Muscle of back (tissue), 11 donors: ENCODE data around the gene PRXL2A. TPM values are rescaled to one million over a fixed set of nuclear protein-coding genes. Genes with fewer than 3 reads are reported as not detected.
A peak's percentile ranks its signal among the peaks of the same experiment; 100 is the strongest.
"Not testable (repeated sequence)": the region's sequence is repeated elsewhere in the genome, so short reads cannot be mapped to it uniquely, and the experiment has no call there.

Source experiments
- DNase-seq, 3 donors: peaks; one replicate each; pipeline versions ENCODE4 v3.0.0 to v3.0.0-alpha.2; 2013
- polyA plus RNA-seq, 10 donors: library from polyadenylated mRNA; unstranded; fragments of 120-200 nt; gene quantifications; one replicate each; pipeline ENCODE4 v1.2.1, GENCODE V29; 2013; ENCODE audit not compliant: insufficient read length in 10 of 10

The PRXL2A gene
- polyA plus RNA-seq, 10 donors, result 67.2 to 99.0 (median 84.8) TPM

DNA sequence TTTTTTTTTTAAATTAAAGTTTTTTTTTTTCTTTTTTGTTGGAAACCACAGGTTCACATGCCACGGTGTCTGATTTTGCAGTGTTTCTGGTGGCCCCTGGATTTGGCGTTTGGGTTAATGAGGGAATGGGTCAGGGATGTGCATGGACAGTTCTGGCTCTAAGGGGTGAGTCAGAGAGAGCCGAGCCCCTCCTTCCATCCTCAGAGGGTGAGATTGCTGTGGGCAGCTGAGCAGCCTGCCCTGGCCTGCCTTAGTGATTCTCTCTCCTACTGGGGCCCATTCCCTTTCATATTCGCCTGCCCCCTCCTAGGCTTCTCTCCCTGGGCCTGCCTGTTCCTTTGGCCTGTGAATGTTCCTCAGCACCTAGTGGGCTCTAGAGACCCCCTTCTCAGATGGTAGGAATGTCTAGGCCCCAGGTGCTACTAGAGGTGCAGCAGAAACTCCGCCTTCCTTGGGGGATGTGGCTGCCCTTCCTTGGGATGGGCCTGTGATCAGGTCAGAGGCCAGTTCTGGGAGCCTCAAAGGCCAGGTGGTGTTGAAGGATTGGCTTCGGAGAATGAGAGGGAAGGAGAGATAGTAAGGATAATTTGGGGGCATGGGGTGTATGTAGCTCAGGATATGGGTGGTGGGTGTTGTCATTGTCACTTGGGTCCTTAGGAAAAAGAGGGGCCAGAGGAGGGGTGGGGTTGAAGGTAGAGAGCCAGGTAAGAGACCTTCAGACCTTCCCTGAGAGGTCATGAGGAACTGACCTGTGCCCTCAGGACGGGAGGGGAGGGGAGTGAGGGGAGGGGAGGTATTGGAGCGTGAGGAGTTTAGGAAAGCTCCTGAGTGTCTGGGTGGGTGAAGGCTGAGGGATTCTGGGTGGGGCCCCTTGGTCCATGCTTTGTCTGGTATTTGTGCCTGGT, 65.6 kb downstream of the PRXL2A start:
- DNase-seq, result no peak

DNA sequence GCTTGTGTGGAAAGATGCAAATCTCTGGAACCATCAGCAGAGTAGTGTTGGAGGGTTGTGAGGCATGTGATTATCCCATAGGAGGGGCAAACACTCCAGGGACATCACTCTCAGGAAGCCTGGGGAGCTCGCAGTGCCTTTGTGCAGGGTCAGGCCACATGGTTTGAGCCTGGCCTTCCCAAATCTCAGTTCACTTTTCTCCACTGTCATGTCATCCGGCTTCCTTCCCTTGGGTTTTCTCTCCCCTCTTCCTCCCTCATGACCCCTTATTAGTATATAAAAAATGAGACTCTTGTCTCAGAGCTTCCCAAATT, 66.2 kb downstream of the PRXL2A start:
- DNase-seq, result no peak

DNA sequence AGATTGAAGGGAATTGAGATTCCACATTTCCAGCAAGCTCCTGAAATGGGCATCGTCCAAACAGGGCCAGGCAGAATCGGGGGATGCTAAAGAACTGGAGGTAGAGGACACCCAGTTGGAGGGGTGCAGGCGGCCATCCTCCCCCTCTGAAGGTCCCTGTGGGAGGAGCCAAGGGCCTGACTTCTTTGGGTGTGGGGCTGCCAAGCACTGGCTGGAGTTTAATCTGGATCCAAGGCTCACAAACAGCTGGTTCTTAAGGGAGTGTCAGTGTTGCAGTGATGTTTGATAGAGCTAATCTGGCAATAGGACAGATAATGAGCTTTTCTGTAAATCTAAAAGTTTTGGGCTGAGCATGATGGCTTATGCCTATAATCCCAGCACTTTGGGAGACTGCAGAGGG, 66.6 kb downstream of the PRXL2A start:
- no peak for DNase-seq

DNA sequence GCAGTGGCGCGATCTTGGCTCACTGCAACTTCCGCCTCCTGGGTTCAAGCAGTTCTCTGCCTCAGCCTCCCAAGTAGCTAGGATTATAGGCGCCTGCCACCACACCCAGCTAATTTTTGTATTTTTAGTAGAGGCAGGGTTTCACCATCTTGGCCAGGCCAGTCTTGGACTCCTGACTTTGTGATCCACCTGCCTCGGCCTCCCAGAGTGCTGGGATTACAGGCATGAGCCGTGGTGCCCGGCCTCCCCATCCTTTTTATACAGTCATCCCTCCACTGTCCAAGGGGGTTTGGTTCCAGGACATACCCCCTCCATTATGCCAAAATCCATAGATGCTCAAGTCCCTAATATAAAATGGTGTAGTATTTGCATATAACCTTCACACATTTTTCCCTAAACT, 67.3 kb downstream of the PRXL2A start:
- not testable (repeated sequence) for DNase-seq

DNA sequence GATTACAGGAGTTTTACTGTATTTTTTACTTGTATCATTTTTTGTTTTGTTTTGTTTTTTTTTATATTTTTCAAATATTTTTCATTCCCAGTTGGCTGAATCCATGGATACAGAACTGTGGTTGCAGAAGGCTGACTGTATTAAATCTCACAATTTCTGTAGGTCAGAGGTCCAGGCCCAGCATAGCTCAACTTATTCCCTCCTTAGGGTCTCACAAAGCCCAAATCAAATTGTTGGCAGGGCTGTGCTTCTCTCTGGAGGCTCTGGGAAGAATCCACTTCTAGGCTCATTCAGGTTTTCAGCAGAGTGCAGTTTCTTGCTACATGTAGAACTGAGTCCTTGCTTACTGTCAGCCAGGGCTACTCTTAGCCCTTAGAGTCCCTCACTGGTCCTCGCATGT, 68.3 kb downstream of the PRXL2A start:
- DNase-seq, result peak in 1 of 3 donors; percentile 72

DNA sequence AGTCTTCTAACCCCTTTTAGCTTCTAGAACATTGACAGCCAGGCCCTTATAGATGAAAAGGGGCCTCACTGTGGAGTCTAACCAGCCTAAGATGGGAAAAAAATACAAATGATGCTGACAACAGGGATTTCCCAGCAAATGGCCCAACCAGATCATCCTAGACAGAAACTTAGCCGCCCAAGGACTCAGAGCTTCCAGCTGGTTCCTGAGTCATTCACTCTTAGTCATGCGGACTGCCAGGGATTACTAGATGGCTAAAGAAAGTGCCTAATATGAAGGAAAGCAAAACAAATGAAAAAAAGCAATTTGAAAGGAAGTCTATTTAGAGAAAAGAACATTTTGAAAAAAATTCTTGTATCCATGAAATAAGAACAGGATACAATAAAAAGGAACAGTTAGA, 69.5 kb downstream of the PRXL2A start:
- no peak for DNase-seq

DNA sequence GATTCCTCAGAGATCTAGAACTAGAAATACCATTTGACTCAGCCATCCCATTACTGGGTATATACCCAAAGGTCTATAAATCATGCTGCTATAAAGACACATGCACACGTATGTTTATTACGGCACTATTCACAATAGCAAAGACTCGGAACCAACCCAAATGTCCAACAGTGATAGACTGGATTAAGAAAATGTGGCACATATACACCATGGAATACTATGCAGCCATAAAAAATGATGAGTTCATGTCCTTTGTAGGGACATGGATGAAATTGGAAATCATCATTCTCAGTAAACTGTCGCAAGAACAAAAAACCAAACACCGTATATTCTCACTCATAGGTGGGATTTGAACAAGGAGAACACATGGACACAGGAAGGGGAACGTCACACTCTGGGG, 72.0 kb downstream of the PRXL2A start:
- not testable (repeated sequence) for DNase-seq

DNA sequence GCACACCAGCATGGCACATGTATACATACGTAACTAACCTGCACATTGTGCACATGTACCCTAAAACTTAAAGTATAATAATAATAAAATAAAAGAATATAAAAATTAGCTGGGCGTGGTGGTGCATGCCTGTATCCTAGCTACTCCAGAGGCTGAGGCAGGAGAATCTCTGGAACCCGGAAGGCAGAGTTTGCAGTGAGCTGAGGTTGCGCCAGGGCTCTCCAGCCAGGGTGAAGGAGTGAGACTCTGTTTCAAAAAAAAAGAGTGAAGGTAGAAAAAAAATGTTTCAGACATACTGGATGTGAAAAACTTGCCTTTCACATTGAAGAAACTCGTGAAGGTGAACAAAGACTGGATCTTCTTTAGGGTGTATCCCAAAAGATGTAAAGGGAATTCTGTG, 72.5 kb downstream of the PRXL2A start:
- no peak for DNase-seq

DNA sequence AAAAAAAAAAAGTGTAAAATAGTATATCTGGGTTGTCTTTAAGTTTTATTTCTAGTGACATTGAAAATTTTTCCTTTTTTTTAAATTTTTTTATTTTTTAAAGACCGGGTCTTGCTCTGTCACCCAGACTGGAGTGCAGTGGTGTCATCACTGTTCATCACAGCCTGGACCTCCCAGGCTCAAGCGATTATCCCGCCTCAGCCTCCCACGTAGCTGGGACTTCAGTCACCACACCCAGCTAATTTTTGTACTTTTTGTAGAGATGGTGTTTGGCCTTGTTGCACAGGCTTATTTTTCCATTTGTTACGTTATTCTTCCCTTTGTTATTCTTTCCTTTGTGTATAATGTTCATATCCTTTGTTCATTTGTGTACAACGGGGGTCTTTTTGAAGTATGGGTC, 75.9 kb downstream of the PRXL2A start:
- DNase-seq, result no peak

DNA sequence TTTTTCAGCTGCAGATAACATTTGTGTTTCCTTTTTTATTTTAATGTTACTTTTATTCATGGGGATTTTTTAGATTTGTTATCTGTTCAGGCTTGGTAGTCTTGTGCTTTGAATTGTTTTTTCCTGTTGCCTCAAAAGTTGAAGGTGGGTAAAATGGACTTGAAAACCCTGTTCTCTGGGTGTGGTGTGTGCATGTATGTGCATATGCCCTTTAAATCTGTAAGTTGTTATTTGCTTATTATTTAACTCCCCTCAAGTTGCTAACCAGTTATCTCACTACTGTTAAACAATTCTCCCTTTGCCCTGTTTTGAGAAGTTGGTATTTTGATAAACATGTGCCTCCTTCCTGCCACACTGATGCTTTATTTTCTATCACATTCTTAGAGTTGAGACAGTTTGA, 76.3 kb downstream of the PRXL2A start:
- DNase-seq, result no peak

DNA sequence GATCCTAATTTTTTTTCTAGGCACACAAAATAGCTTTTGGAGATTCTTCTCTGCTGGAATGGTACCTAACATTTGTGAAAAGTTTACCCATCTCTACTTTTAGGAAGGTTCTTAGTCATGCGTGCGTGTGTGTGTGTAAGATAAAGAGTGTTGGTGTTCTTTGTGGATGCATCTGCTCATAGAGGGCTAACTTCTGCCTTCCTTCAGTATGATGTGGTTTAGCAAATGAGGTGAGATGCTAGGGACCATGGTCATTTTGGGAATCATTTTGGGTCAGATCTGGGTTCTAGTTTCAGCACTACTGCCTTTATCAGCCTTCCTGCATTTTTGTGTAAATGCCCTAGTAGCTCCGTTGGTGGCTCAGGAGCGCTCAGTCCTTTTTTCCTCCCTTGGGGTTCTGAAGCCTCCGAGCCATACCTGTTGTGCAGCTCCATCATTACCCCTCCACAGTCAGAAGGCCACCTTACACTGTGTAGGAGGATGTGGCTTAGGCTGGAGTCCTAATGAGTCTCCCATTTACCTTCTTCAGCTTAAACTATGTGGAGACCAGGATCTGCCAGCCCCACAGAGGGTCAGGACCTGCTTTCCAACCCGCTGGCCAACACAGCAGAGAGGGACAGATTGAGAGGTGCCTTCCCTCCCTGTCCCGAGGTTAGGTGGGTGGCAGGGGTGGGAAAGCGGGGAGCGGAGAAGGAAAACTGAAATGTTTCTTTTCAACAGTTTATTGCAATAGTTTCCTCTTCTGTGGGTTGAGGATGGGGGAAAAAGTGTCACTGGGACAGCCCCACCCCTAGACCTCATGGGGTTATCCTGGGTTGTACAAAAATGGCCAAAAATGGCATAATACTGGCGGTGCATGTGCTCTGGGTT, 77.0 kb downstream of the PRXL2A start:
- DNase-seq, result no peak

DNA sequence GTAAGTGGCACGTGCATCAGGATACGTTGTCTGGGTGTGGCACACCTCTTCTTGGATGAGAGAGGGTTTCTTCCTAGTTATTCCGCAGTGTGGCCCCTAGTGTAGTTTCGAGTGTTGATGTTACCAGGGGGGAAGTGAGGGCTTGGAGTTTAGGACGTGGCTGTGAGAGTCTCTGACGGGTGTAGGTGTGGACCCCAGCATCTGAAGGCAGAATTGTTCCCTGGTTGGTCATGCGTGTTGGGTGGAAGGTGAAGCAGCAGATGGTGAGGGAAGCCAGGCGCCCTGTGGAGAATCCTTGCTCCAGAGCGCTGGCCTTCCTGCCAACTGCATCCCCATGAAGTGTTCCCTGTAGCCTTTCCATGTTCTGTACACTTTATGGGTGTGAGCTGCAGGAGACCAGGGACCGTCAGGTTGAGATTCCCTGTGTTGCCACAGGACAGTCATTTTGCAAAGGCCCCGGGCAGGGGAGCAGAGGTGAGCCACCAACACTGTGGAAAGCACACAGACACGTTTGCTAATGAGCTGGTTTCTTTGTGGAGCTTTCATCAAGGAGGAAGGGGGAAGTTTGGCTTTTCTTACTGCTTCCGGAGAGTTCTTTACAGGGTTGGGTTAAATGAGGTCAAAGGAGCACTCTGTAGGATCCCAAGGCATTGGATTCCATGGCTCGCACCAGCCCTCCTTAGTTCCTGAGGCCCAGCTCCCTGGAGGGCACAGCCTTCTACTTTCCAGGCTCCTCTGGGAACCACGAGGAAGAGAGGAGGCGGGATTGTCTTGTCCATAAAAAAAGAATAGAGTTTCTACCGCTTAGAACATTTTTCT, 77.8 kb downstream of the PRXL2A start:
- no peak for DNase-seq

Other genes starting within 250 kb of the PRXL2A start
- gene ANXA11, start 203.0 kb upstream of the PRXL2A start, polyA plus RNA-seq, result 100 to 1,000 TPM in 8 of 10 donors, 10 to 100 TPM in 2; 82.1 to 131 (median 107) TPM
- under 1 TPM in 5 of 10 donors, not detected in 5; 0.04 to 0.15 (median 0.11) TPM for gene MAT1A, start 118.9 kb upstream of the PRXL2A start, polyA plus RNA-seq
- under 1 TPM in 1 of 10 donors, not detected in 9; 0.20 TPM for gene DYDC1, start 51.8 kb upstream of the PRXL2A start, polyA plus RNA-seq
- gene DYDC2, start 51.8 kb upstream of the PRXL2A start, polyA plus RNA-seq, result not detected
- gene TSPAN14, start 45.8 kb downstream of the PRXL2A start, polyA plus RNA-seq, result 10 to 100 TPM; 35.8 to 53.1 (median 46.3) TPM
- under 1 TPM in 8 of 10 donors, not detected in 2; 0.07 to 0.16 (median 0.10) TPM for gene SH2D4B, start 129.4 kb downstream of the PRXL2A start, polyA plus RNA-seq